Nephron progenitor cell (in vitro differentiated cells): ENCODE measurements around the gene STEAP2.

ENCODE experiments used
- DNase-seq: peaks from one replicate; pipeline ENCODE4 v3.0.0; 2021
- H3K27ac Mint-ChIP-seq: 2 replicates; pipeline ENCODE4 v1.8.0; 2021; ENCODE audit warnings: mild to moderate bottlenecking, moderate library complexity, mixed read lengths
- H3K27me3 Mint-ChIP-seq: 2 replicates; pipeline ENCODE4 v1.8.0; 2021; ENCODE audit warnings: mild to moderate bottlenecking, low read depth, mixed read lengths; ENCODE audit not compliant: poor library complexity
- H3K36me3 Mint-ChIP-seq: 2 replicates; pipeline ENCODE4 v1.8.0; 2021; ENCODE audit warnings: low read depth, mixed read lengths
- H3K4me1 Mint-ChIP-seq: 2 replicates; pipeline ENCODE4 v1.8.0; 2021; ENCODE audit warnings: mixed read lengths
- H3K4me3 Mint-ChIP-seq: 2 replicates; pipeline ENCODE4 v1.8.0; 2021; ENCODE audit warnings: mild to moderate bottlenecking, moderate library complexity, mixed read lengths
- H3K9me3 Mint-ChIP-seq: 2 replicates; pipeline ENCODE4 v1.8.0; 2021; ENCODE audit warnings: mild to moderate bottlenecking, moderate library complexity, mixed read lengths
- CTCF ChIP-seq: fragments of 200-600 bp; sonication (generic); IDR thresholded peaks from 2 replicates; pipeline ENCODE4 v1.5.0; 2021; ENCODE audit warnings: antibody characterized with exemption

The STEAP2 gene

GRCh38 chr7:90188281-90188680 is 23.3 kb upstream of the STEAP2 start:
- Mint-ChIP-seq H3K36me3 (no peaks in the 10 kb centered on the region), H3K4me1 (no peaks in the 10 kb centered on the region), H3K27me3 (no peaks in the 10 kb centered on the region), H3K27ac (no peak overlapping the region), H3K4me3 (no peak overlapping the region), H3K9me3 (peaks cover 32% of the 10 kb centered on the region)
- TF ChIP-seq CTCF: no peak
- DNase-seq: no peak

- DNase-seq: no peak
- H3K9me3 Mint-ChIP-seq: peaks cover 31% of the 10 kb centered on the region
These were observed 20.5 kb upstream of the STEAP2 start for GRCh38 chr7:90190995-90191394.

GRCh38 chr7:90191648-90192047 is 19.9 kb upstream of the STEAP2 start:
- no peak for TF ChIP-seq CTCF
- no peaks in the 10 kb centered on the region for H3K36me3 Mint-ChIP-seq
- H3K27ac Mint-ChIP-seq: no peak overlapping the region

More at GRCh38 chr7:90190995-90191394, 20.5 kb upstream of the STEAP2 start:
- TF ChIP-seq CTCF: no peak
- Mint-ChIP-seq H3K27me3 (no peaks in the 10 kb centered on the region), H3K36me3 (no peaks in the 10 kb centered on the region), H3K27ac (no peak overlapping the region), H3K4me1 (no peaks in the 10 kb centered on the region), H3K4me3 (no peak overlapping the region)

DNA sequence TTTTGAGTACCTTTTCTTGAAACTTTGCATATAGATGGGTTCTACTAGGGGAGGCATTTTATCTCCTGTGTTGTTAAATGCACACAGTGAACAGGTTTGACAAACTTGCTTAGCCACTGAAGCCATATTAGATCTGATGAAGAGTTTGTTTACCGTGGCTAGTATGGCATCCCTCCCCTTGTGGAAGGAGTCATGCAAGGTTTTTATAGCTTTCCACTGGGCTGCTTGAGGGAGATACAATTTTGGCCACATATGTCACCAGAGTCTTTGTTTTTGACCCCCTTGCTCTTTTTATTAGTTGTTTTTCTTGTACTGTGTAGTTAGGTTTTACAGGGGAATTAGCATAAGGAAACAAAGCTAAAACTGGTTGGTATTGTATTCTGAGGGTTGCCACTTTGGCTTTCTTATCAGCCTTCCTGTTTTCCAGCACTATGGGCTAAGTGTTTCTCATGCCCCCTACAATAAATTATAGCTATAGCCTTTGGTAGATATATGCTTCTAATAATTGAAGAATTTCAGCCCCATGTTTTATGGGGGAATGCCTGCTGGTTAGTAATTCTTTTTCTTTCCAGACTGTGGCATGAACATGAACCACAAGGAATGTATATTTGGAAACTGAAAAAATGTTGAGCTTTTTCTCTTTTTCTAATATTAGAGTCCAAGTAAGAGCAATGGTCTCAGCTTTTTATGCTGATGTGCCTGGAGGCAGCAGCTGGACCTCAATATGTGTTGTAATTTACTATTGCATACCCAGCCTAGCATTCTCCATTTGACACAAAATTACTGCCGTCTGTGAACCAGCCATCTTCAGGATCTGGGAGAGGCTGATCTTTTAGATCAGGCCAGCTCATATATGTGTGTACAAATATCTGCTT is 18.4 kb upstream of the STEAP2 start:
- no peaks in the 10 kb centered on the region for H3K36me3 Mint-ChIP-seq
- no peak for TF ChIP-seq CTCF
- H3K4me1 Mint-ChIP-seq: no peaks in the 10 kb centered on the region
- H3K9me3 Mint-ChIP-seq: peaks cover 34% of the 10 kb centered on the region
- H3K4me3 Mint-ChIP-seq: no peak overlapping the region
- no peak for DNase-seq
- H3K27ac Mint-ChIP-seq: no peak overlapping the region
- H3K27me3 Mint-ChIP-seq: no peaks in the 10 kb centered on the region

More at GRCh38 chr7:90191648-90192047, 19.9 kb upstream of the STEAP2 start:
- Mint-ChIP-seq H3K27me3 (no peaks in the 10 kb centered on the region), H3K4me1 (no peaks in the 10 kb centered on the region), H3K4me3 (no peak overlapping the region), H3K9me3 (peaks cover 34% of the 10 kb centered on the region)
- DNase-seq: no peak

DNA sequence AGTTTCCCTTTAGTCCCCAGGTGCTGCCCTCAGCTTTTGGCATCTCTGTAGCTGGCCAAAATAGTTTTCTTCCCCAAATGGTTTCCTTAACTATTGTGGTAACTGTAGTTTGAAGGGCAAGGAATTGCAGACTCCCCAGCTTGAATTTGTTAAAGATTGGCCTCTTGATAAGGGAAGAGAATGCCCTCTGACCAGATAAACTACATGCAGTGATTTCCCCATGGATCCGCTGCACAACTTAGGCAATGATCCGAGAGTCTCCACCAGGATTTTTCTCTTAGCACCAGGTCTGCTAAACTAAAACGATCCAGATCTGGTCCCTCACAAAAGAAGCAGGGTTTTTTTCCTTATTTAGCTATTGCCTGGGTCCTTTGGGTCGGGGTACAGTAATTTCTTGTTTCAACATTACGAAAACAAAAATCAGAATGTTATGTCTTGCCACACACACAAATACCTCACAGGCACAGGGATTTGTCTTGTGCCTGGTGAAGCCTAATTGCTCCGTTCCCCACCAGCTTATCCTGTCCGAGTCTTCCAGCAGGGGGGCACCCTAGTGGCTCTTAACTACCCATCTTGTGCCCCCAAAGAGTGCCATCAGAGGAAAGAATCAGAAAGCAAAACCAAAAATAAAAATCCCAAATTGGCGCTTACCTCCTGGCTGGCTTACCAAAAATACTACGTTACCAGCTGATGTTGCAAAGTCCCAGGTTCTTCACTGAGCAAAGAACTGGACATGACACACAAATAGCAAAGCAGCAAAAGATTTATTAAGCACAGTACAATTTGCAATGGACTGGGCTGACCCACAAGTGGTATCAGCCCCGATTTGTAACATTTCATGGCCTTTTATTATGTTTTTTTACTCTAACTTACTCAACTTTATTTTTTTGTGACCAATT is 16.4 kb upstream of the STEAP2 start:
- H3K36me3 Mint-ChIP-seq: no peaks in the 10 kb centered on the region
- H3K27ac Mint-ChIP-seq: no peak overlapping the region
- H3K4me1 Mint-ChIP-seq: no peaks in the 10 kb centered on the region
- DNase-seq: no peak
- TF ChIP-seq CTCF: no peak
- no peak overlapping the region for H3K4me3 Mint-ChIP-seq
- peaks cover 27% of the 10 kb centered on the region for H3K9me3 Mint-ChIP-seq
- H3K27me3 Mint-ChIP-seq: no peaks in the 10 kb centered on the region
